HepG2 (cell line): Measurements from ENCODE around the gene OLFM1. TPM values are rescaled to one million over a fixed set of nuclear protein-coding genes. Genes with fewer than 3 reads are reported as not detected.
A peak's percentile ranks its signal among the peaks of the same experiment; 100 is the strongest.

Experiments used
- FOXP1 ChIP-seq, 2 experiments: fragments of 450-650 bp in 1 of 2; IDR thresholded peaks; 2 replicates each; pipeline ENCODE4 v1.6.1; 2017 to 2018; ENCODE audit warnings: antibody characterized with exemption in 1 of 2
- KLF16 ChIP-seq, 2 experiments: sonication (generic) in 1 of 2; formaldehyde crosslinking in 1 of 2; IDR thresholded peaks; 2 replicates each; pipeline versions ENCODE4 v1.6.1 to v1.8.0; 2016 to 2023; ENCODE audit warnings: missing genetic modification reagents in 2 of 2, missing compliant biosample characterization in 1 of 2
- NCOR1 ChIP-seq: fragments of 200-600 bp; sonication (generic); IDR thresholded peaks from 2 replicates; pipeline ENCODE4 v1.7.0; 2017; ENCODE audit warnings: antibody characterized with exemption, low read length, borderline replicate concordance
- POGZ ChIP-seq: sonication (generic); formaldehyde crosslinking; IDR thresholded peaks from 2 replicates; pipeline ENCODE4 v1.4.0; 2020; ENCODE audit warnings: mild to moderate bottlenecking, missing genetic modification reagents
- RARA ChIP-seq: IDR thresholded peaks from 2 replicates; pipeline ENCODE4 v1.6.1; 2016; ENCODE audit warnings: missing genetic modification reagents, missing compliant biosample characterization
- SALL2 ChIP-seq: sonication (generic); formaldehyde crosslinking; IDR thresholded peaks from 2 replicates; pipeline ENCODE4 v1.8.1; 2023; ENCODE audit warnings: mild to moderate bottlenecking, missing genetic modification reagents, inconsistent platforms
- SNAPC2 ChIP-seq: sonication (generic); formaldehyde crosslinking; IDR thresholded peaks from 2 replicates; pipeline ENCODE4 v1.8.1; 2022; ENCODE audit warnings: mild to moderate bottlenecking, missing genetic modification reagents
- UBTF ChIP-seq: sonication (generic); formaldehyde crosslinking; IDR thresholded peaks from 2 replicates; pipeline ENCODE4 v1.4.0; 2020; ENCODE audit warnings: mild to moderate bottlenecking, missing genetic modification reagents
- ZBTB1 ChIP-seq: sonication (generic); formaldehyde crosslinking; IDR thresholded peaks from 2 replicates; pipeline ENCODE4 v1.4.0; 2020; ENCODE audit warnings: missing genetic modification reagents, borderline replicate concordance
- ZBTB39 ChIP-seq: sonication (generic); formaldehyde crosslinking; IDR thresholded peaks from 2 replicates; pipeline ENCODE4 v1.5.0; 2020; ENCODE audit warnings: missing genetic modification reagents
- ZHX2 ChIP-seq, 2 experiments: sonication (generic) in 1 of 2; formaldehyde crosslinking in 1 of 2; IDR thresholded peaks; 2 replicates each; pipeline versions ENCODE4 v1.6.1 to v1.9.0; 2014 to 2022; ENCODE audit warnings: antibody characterized with exemption in 1 of 2, borderline replicate concordance in 1 of 2, inconsistent platforms in 1 of 2, low read depth in 1 of 2, missing genetic modification reagents in 1 of 2
- ZNF839 ChIP-seq: sonication (generic); formaldehyde crosslinking; IDR thresholded peaks from 2 replicates; pipeline ENCODE4 v1.4.0; 2020; ENCODE audit warnings: missing genetic modification reagents, mild to moderate bottlenecking, borderline replicate concordance
- polyA plus RNA-seq, 8 experiments: library from polyadenylated mRNA; depleted of rRNA in 3 of 8; stranded (reverse) in 7 of 8; unstranded in 1 of 8; fragments of >200 nt; fragmentation: Illumina TruSeq in 4 of 8; extraction: Trizol in 4 of 8; gene quantifications; 2 replicates each; pipeline versions ENCODE4 v1.2.1 to v1.2.3, GENCODE V29; 2011 to 2016; ENCODE audit warnings: low read depth in 4 of 8, missing spikeins in 1 of 8, mixed read lengths in 1 of 8; ENCODE audit not compliant: insufficient read depth in 1 of 8
- total RNA-seq, 5 experiments: library from RNA; depleted of rRNA; stranded (reverse); fragments of >200 nt; fragmentation: Illumina TruSeq; extraction: Trizol; gene quantifications; 2 replicates each; pipeline ENCODE4 v1.2.3, GENCODE V29; 2016; ENCODE audit warnings: low read depth in 1 of 5

OLFM1 gene
- total and polyA plus RNA-seq, 2 of the 13 experiments (the other 11 are each of a cell fraction or from before 2014, with no cell fraction given), result not detected

GRCh38 chr9:135156525-135157510, 69.3 kb downstream of the OLFM1 start (continued):
- TF ChIP-seq ZBTB39 (CRISPR knock-in tag) (no peak), POGZ (CRISPR knock-in tag) (no peak), ZHX2 (IDR thresholded peaks at IDR 0.05; ENCODE audit: low read depth) (no peak), ZHX2 (CRISPR knock-in tag; IDR thresholded peaks at IDR 0.05; ENCODE audit: borderline replicate concordance) (no peak), NCOR1 (no peak), UBTF (no peak), FOXP1 (IDR thresholded peaks at IDR 0.05) (no peak), FOXP1 (CRISPR knock-in tag; IDR thresholded peaks at IDR 0.05) (no peak), ZBTB1 (CRISPR knock-in tag) (no peak), KLF16 (CRISPR knock-in tag; IDR thresholded peaks at IDR 0.05) (peak in 1 of 2 experiments; percentile 38; a peak in 1 of 4 replicates), RARA (peak; percentile 33; the same call in 1 of the 2 replicates), SNAPC2 (no peak), SALL2 (no peak), ZNF839 (no peak)
